Measurements from ENCODE around the gene NCOR2.

DNA sequence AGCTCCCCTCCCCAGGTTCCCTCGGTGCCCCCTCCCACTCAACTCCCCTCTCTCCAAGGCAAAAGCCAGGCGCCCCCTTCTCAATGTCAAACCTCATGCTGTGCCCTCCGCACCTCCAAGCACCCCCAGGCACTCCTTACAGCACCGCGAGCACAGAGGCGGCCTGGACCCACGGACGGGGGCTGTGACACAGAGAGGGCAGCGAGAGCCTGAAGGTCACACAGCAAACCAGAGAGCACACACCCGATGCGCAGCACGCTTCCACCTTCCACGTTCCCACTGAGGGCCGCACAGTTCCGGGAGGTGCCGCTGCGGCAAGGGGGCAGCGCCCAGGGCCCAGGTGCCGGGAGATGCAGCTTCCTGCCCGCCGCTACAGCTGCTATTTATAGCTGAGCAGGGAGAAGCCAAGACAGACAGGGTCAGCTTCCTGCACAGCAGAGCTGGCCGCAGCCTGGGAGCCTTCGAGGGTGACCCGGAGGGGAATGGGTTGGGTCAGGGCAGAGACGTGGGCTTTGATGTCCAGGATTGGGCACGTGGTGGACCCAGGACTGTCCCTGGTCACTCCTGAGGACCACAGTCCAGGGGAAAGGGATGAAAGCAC, 12.9 kb downstream of the NCOR2 start:
- TF ChIP-seq, protein P1, sequence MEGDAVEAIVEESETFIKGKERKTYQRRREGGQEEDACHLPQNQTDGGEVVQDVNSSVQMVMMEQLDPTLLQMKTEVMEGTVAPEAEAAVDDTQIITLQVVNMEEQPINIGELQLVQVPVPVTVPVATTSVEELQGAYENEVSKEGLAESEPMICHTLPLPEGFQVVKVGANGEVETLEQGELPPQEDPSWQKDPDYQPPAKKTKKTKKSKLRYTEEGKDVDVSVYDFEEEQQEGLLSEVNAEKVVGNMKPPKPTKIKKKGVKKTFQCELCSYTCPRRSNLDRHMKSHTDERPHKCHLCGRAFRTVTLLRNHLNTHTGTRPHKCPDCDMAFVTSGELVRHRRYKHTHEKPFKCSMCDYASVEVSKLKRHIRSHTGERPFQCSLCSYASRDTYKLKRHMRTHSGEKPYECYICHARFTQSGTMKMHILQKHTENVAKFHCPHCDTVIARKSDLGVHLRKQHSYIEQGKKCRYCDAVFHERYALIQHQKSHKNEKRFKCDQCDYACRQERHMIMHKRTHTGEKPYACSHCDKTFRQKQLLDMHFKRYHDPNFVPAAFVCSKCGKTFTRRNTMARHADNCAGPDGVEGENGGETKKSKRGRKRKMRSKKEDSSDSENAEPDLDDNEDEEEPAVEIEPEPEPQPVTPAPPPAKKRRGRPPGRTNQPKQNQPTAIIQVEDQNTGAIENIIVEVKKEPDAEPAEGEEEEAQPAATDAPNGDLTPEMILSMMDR (IDR thresholded peaks at IDR 0.05) = no peak
- TF ChIP-seq POLR2A (IDR thresholded peaks at IDR 0.05) = no peak
- TF ChIP-seq POLR2AphosphoS5 (IDR thresholded peaks at IDR 0.05) = no peak

Measured in suprapubic skin (tissue), 4 donors.